Pons (tissue), 1 donor: ENCODE measurements around the gene THSD4.

ENCODE experiments used
- DNase-seq: peaks from one replicate; pipeline ENCODE4 v3.0.0-alpha.2; 2016; ENCODE audit warnings: low spot score

Gene THSD4

DNA sequence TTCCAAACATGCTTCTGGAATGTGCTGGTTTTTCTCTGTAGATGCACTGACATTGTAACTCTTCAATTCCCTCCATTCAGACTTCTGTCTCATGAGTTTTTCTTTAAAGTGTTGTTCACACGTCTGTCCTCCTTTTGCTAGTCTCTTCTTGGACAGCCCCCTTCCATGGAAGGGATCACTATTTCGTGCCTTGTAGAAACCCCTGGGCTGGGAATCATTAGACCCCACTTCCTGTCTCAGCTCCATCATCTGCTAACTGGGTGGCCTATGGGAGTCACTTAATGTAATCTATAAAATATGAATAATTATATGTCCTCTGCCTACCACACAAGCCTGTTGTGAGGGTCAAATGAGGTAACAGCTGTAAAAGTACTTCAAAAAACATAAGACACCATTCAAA, 110.6 kb downstream of the THSD4 start:
- no peak for DNase-seq

DNA sequence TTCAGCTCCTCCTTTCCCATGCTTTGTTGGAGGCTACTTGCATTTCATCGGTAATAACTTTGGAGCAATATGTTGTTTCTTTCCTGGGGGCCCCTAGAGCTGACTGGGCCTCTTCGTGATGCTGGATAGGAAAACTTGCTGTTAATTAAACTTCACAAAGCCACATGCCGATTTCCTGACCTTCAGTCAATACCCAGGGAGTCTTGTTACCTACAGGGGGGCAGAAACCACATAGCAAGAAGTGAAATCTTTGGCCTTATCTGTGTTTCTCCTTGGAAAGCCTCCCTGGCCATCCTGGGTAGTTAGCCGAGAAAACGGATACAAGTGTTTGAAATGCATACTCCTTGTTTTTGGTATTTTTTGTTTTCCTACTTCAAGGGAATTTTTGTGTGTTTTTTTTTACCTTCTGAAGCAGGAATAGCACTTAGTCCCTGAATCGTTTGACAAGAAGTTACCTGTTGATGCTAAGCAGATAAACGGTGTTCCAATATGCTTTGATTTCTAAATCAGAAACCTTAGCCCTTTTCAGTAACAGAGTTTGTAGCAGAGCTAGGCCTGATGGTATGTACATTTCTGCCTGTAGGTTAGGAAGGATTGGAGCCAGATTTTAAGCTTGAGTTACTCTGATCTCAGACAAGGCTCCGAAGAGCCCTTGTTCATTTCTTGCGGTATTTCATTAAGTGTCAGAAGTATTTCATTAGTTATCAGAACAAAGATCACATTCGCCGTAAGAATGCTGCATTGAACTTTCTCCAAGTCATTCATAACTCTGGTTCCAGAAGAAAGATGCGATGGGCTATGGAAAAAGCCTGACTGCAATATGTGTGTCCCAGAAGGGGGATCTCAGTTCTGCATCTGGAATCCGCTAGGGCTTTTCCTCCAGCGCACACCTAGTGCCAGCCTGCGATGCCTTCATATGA, 111.5 kb downstream of the THSD4 start:
- DNase-seq, result no peak

DNA sequence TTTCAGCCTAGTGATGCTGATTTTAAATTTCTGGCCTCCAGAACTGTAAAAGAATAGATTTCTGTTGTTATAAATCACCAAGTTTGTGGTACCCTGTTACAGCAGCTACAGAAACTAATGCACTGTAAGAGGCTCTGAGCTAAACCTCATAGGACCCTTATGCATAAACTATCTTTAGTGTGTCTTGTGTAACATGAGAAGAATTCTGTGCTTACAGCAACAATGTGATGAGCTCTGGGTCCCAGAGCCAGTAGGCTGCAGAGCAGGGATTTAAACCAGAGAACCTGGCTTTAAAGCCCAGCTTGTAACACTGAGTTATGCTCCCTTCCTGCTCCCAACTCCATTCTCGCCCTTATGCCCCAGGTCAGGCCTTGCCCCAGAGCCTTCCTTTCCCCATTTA, 113.1 kb downstream of the THSD4 start:
- no peak for DNase-seq

DNA sequence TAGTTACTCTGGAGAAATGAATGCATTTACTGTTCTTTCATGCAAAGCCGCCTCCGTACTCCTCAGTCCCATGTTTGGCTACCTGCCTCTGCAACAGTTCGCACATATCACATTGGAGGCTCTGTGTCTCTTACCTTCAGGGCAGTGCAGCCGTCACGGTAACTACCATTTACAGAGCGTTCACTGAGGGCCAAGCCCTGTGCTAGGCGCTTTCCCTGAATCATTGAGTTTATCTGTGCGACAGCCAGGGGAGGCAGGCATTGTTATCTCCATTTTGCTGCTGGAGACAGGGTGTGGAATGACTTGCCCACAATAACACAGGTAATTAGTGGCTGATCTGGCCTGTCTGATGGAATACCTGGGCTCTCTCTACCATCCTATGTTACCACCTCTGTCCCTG, 115.0 kb downstream of the THSD4 start:
- no peak for DNase-seq

DNA sequence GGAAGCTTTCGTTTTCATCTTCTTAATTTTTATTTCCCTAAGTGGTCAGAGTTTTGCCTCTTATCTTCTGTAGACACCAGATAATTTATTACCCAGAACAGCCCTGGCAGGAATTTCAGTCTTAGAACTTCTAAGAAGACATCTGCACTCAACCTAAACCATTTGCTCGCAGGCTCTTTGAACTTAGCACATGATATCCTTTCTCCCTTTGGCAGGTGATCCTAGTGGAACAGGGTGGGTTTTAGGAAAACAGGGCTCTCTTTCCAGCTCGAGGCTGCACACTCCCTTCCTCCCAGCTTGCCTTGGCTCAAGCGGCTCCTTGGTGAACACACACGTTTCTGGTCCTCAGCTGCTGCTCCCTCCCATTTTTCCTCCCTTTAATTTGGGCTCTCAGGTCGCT, 116.5 kb downstream of the THSD4 start:
- no peak for DNase-seq

DNA sequence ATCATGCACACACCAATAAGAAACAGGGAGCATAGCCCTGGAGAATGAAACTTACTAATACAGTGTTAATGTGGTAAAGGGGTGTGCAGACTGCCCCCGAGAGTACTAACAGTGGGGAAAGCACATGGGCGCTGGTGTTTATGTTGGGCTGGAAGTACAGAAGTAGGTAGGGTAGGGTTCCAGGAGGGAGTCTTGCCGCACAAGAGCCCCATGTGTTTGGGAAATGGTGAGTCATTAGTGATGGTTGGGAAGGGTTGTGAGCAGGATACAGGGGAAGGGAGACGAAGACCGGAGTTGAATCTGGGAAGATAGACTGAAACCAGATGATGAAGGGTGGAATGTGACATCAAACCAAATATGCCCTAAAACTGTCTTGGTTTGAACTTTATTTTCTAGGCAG, 117.1 kb downstream of the THSD4 start:
- DNase-seq, result no peak

DNA sequence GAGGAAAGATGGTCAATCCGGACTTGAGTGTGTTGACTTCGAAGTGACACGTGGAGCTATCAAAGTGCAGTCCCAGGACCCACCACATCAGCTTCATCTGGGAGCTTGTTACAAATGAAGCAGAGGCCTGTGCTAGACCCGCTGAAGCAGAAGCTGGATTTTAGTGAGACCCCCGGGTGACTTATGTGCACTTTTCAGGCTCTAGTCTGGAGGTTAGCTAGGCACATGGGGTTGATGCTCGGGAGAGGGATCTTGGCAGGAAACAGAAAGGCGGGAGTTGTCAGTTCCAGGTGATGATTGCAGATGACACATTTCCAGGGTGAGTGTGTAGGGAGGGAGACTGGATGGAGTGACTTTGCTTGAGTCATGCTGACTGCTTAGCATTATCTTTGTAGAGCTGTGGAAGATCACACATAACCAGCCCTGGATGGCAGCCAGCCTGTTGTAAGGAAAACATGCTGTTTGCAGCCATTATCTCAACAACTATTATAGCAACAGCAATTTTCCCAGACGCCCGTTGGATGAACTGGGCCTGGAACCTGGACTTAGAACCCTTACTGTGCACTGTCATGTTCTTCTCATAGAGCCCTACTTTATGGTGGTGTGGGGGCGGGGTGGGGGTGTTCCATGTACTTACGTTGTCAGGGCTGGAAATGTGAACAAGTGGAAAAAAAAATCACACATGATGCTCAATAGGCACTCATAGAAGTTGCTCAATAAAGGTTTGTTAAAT, 122.4 kb downstream of the THSD4 start:
- no peak for DNase-seq

DNA sequence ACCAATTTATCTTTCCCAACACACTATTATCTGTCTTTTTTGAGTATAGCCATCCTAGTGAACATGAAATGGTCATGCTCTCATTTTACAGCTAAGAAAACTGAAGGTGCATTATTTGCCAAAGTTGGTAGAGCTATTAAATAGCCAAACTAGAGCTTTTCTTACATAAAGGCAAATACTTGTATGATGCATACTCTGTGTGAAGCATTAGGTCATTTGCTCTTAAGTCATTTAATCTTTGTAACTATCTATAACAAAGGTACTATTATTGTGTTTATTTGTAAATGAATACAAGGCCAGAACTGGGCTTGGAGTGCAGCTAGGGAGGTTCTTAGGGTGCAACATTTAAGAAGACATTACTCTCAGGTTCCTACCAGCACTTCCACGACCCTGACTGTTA, 123.7 kb downstream of the THSD4 start:
- DNase-seq, result no peak

DNA sequence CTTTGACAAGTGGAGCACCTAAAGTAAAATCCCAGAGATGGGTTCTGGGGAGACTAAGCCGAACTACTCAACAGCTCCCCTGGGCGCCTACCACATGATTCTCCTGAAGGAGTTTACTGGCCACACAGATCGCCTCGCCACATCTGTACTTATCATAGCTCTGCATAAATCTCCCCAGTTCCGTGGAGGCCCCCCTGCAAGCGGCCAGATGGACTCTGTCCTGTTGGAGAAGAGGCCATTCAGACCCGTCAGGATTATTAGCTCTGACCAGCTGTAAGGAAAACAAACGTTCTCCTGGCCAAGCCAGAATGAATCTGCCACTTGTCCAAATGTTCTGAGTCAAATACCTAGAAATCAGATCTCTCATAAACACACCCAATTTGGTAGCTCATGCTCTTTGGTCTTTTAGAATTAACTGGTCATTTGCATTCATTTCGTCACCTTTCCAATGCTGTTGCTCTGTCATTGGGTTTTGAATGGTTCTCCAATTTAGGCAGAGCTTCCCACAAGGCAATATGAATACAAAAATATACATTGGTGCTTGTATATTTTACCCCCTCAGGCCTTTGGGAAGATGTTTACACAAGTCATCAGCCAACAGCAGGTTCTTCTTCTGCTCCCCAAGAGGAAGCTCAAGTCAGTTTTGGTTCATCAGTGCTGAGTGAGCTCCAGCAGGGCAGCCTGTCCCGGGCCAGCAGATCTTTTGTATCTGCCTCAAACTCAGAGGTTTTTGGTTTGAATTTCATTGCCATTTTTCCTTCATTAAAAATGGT, 124.5 kb downstream of the THSD4 start:
- no peak for DNase-seq

DNA sequence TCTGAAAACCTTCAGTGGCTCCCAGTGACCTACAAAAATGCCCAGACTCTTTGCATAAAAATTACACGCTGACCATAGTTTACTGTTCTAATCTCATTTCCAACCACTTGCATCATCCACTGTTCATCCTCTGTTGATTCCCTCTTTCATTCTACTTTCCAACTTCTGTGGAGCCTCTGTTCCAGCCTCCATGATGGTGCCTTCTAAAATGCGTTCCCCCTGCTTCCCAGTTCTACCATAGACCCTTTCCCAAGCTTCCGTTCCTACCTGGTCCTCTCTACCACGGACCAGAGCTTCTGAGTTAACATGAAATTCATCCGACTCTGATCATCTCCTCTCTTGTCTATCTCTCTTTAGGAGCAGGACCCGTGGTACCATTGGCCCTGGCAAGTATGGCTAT, 127.0 kb downstream of the THSD4 start:
- no peak for DNase-seq

DNA sequence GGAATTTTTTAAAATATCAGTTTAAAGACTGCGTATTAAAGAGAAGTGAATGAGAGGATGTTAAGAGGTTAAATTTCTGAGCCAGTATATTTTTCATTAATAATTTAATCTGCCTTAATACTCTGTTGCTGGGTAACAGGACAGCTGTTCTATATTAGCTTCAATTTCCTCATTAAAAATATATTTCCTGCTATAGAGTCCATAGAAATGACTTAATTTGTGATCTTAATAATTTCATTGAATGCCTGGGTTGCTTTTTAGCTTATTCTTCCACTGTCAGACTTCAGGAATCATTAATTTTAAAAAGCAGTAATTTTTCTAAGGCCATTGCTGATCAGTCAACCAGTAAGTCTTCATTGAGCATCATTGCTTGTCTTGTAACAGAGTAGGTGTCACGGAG, 129.0 kb downstream of the THSD4 start:
- no peak for DNase-seq

DNA sequence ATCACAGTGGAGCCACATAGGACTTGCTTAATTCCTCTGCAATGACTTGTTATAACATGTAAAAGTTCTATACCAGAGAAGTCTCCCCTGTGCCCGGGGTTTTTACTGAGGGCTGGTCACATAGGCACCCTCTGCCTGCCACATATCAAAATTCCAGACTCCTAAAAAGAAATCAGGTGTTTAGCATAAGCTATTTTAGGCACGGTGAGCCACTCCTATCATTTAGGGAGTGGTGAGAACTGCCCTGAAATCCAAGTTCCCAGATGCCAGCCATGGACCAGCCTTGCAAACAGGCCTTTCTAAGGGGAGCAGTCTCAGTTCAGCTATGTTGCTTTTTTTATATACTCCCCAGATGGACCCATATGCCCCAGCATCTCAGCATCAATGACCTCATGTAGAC, 130.3 kb downstream of the THSD4 start:
- DNase-seq, result no peak

DNA sequence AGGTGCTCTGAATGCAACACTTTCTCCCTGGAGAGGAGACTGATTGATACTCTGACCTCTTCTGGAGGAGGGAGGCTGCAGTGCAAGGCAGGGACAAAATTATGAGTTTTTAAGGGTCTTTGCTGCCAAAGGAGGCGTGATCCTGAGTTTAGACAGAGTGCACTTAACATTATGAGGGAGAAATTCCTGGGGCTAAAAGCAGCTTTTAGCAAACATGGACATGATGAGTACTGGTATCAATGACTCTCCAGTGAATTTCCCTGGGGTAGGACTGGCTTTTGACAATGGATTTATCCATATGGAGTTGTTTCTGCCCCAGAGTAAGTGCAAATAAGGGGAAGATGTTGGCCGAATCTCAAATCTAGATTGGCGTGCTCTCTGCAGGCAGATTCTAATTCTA, 133.1 kb downstream of the THSD4 start:
- DNase-seq, result no peak

DNA sequence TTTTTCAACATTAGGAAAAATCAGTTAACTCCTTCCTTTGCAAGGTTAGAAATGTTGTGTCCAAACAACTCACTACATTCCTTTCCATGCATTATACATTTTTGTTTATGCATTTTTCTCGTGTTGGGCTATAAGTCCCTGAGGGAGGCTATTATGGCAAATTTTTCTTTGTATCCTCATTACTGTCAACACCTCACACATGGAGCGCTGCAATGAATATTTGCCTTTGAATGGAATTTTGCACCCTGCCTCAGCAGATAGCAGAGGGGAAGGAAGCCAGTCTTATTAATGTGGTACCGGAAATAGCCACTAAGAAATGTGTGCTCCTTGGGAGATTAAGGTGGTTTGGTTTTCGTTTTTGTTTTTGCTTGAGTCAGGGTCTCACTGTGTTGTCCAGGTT, 134.7 kb downstream of the THSD4 start:
- DNase-seq, result no peak

DNA sequence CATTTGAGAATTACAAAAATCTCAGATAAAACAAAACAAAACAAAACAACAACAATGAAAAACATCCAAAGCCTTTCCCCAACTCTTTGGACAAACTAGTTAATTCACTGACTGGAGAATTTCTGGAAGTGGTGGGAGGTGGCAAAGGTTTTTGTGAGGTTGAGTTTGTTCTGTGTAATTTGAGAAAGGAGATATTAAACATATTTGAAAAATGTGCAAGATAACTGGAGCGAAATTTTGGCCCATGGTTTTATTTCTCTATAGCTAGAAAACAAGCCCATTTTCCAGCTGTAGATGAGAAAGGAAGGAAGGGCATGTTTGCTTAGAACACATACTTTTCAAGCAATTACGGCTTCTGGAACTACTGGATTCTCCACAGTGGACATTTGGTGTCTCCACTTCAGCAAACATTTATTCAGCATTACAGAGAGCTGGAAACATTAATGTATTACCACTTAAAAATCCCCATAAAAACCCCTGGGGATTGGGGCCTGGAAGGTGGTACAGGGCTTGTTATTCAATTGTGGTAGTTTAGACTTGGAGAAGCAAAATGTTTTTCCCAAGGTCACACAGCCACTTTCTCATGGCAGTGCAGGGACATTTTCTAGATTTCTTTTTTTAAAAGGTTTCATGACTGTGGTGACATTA, 135.8 kb downstream of the THSD4 start:
- DNase-seq, result no peak

DNA sequence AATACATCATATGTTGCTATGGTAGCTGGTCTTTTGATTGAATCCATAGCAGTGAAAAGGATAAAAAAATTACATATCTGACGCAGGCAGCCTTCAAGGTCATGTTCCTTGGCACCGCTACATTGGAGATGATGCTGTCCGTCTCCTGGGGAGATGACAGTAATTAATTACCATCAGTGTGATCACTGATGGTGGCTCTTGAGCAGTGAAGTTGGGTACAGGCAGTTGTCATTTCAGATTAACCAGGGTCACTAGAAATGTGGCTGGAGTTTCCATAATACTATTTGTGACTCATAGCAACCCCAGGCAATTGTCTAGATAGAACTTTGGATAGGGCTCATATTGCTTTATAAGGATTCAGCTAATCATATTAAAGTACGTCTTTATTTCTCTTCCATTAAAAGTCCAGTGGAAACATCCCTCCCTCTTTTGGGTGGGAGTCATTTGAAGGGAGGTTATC, 136.3 kb downstream of the THSD4 start:
- no peak for DNase-seq

DNA sequence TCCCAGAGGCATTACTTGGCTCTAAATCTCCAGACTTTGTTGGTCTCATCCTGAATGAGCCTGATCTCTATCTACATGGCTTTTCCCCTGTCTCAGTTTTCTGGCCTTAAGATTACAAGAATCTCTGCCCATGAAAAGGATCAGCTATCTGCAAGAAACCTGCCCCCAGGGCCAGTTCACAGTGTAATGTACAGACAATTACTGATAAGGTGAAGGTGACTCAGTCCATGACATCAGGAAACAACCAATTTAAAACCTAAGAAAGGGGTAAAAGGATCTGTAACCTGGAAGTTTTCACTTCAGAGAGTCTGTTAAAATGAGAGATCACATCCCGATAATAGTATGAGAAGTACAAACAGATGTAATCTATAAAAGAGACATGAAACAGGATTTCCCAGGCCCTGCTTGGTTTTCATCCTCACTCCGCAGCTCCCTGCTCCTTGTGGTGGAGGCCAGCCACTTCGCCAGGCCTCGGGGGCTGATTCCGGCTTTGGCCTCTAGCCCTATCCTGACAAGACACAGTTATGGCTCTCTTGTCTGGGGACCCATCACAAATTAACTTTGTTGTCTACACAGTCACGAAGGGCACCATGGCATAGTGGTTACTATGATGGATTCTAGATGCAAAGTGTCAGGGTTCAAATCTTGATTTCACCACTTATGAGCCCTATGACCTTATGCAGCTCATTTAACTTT, 136.9 kb downstream of the THSD4 start:
- no peak for DNase-seq

DNA sequence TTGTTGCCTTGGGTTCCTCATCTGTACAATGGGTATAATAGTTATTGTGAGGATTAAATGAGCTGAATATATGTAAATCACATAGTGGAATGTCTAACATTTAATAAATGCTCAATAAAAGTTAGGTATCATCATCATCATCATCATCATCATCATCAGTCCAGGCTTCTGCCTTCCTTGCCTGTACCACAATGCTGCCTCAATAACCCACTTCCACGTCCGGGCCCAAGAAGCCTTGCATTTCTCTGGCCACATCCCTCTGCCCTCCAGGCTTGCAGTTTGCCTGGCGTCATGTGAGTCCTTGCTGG, 137.4 kb downstream of the THSD4 start:
- no peak for DNase-seq

DNA sequence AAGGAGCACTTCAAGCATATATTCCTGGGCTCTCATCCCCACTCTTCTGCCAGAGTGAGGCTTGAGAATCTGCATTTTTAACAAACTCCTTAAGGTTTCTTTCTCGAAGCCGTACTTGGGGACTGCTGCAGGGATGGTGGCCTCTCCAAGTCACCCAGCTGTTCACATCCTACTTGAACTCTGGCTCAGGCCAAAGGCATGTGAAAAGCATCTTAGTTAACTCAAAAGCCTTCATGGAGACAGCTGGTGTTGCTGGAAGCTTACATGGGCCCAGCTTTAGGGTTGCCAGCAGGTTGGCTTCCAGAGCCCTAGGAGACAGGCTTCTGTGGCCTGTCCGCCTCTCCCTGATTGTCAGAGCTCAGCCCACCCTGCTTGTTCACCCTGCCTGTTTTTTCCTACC, 139.2 kb downstream of the THSD4 start:
- DNase-seq, result no peak

DNA sequence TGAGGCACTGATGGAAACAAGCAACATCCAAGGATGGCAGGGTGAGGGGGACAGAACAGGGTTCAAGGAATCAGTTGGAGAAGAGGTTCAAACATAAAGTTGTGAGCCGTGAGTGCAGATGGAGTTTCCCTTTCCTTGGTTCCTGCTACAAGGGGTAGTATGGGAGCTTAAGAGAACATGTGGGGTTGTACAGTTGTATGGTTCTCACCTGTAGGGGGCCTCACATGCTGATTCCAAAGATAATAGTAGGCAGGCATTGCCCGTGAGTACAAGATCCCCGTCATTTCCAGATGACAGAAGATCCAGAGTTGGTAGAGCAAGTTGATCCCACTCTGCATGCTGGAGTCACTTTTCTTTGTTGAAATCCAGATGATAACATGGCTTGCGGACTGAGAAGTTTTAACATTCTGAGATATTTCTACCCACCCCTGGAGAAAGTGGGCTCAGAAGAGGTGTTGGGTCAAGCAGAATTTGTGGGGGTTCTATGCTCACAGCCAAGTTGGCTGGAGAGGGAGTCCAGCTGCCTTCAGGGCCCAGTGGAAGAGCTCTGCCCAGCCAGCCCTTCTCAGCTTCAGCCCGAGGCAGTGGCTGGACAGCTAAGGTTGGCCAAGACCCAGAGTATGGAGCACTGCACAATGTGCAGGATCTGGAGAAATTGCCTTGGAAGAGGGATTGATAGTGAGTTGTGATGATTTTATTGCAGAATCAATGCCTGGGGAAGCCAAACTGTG, 141.8 kb downstream of the THSD4 start:
- DNase-seq, result no peak

DNA sequence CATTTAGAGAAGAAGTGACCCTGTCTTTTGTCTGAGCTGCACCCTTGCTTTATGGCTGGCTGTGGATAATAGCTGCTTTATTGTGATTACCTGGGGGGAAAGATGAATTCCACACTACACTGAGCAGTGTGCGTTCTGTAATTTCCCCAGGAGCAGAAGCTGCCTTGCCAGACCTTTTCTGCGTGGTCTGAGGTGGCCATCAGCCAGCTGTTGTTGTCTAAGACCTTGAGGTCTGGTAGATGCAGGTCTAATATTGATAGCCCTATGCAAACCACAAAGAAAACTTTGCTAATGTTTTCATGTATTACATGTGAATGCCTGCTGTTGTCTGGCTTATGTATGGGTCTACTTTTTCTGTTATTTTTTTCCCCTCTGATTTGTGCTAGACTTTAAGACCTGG, 144.6 kb downstream of the THSD4 start:
- no peak for DNase-seq
